GM15510 (cell line): ENCODE data around the gene STX4.

Experiments
- POLR2A ChIP-seq: IDR thresholded peaks from 3 replicates; pipeline ENCODE4 v1.6.1; 2011; ENCODE audit warnings: borderline replicate concordance; ENCODE audit not compliant: insufficient read length; ENCODE audit errors: extremely low read depth

The STX4 gene

DNA sequence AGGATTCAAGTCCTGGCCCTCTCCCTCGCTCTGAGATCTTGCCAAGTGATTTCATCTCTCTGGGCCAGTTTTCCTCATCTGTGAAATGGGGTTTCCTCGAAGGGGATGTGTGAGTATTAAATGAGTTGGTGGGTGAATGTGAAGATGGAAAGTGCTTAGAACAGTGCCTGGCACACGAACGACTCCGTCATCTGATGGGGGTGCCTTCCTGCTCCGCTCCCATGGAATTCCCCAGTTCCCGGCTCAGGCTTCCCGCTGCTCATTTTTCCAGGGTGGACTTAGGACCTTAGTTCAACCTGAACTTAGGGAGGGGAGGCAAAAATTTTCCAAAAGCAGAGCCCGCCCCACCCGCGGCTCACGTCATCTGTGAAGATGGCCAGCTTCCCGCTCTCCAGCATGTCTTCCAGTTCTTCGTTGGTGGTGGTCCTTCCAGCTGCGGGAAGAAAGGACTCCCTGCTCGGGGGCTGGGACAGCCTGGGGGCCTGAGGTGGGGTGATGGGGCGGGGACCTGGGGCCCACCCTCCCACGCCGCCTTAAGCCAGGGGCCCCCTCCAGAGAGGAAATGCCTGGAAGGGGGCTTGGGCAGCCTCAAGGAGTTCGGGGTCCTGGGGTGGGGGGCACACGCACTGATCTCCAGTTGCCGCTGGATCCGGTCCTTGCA is 36.9 kb upstream of the STX4 start:
- TF ChIP-seq POLR2A = no peak

DNA sequence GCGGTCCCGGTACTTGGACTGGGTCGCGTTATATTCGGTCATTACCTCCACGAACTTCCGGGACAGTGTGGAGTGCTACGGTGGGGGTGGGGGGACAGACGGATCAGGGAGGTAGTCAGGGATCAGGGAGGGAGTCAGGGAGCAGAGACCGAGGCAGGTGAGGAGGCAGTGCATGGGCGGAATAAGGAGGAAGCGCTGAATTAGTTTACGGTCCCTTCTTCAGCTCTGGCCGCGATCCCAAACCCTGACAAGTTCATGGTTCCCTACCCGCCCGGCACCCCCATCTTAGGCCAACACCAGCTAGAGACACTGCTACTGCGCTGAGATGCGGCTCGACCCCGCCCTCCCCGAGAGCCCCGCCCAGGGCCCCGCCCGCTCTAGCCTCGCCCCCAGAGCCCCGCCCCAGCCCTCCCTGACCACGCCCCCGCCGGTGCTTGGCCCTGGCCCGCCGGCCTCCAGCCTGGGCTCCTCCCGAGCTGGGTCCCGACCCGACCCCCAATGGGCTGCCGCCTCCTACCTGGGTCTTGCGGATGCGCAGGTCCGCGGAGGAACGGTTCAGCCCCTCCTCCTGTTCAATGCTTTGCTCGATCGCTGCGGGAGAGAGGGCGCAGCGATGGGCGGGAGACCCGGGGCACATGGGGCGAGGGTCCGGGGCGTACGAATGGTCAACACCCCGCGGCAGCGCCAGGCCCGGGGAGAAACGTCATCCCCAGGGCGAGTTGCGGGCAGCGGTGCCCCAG is 36.2 kb upstream of the STX4 start:
- TF ChIP-seq POLR2A = peak; percentile 78

DNA sequence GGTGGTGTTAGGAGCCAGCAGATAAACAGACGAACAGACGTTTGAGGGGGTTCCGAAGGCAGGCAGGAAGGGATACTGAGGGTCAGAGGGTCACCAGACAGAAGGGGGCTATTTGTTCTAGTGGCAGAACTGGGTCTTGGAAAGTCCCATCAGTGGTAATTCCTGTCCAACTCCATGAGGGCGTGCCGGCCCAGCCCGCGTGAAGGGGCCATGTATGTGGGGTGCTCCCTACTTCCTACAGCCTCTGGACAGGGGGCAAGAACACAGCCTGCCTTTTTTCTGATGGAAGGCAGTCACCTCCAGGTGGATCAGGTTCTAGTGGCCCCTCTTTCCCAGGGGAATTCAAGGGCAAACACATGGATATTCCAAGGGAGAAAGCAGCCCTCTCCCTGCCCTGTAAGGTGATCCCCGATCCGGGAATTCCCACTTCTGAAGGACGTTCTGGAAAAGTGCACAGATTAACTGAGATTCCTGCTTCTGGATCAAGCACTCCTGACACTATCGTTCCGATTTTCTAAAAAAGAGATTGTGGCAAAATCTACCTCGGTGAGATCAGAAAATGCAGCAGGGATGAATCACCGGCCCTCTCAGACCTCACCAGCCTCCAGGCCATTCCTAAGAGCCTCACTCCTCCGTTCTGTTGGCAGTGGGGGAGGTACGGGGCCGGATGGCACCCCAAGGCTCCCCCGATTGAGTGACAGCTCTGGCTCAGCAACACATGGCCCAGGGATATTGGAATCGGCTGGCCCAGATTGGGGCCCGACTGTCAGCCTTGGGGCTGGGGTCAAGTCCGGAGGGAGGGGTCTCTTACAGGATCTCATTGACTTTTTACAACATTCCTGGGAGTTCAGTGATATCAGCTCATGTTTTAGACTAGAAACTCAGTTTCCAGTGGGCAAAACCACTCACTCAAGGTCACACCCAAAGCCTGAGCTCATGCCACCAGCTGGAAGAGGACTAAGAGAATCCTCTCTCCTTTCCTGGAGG is 35.3 kb upstream of the STX4 start:
- TF ChIP-seq POLR2A = no peak

- TF ChIP-seq POLR2A = no peak
These were observed 34.3 kb upstream of the STX4 start for GRCh38 chr16:30998852-30999761.

- no peak for TF ChIP-seq POLR2A
These were observed 32.5 kb upstream of the STX4 start for GRCh38 chr16:31000671-31001382.

- no peak for TF ChIP-seq POLR2A
These were observed 31.7 kb upstream of the STX4 start for GRCh38 chr16:31001507-31002249.

DNA sequence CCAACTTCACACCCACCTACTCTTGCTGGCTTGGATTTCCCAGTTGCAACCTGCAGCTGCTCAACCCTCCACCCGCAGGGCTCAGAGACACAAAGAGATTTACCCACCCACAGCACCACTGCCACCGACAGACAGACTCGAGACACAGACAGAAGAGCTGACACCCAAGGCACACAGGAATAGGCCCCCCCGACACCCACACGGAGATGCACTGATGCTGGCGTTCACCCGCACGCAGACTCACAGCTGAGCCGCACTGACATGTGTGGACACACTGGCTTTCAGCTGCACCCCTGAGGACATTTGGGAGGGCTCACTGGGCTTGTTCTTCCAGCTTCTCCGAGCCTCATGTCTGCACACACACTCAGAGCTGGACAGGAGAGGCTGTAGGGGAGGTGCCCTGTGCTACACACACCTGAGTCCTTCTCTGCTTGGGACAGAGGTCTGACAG is 31.1 kb upstream of the STX4 start:
- no peak for TF ChIP-seq POLR2A

DNA sequence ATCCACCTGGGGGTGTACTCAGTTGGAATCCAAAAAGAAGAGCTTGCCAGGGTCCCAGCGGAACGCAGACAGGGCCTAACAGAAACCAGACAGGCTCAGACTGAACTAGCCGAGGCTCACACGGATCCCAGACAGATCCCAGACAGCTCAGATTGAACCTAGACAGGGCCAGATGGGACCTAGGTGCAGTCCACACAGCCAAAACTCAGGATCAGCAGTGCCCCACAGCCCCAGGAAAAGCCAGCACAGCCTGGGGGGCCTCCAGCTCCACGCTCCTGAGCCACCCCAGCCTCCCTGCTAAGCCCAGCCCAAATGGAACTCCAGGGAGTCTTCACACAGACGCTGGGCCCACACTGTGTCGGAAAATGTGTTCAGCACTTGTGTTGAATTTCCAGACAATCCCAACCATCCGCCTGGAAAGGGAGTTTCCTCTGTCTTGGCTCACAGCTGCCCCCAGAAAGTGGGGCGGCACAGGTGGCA is 30.5 kb upstream of the STX4 start:
- TF ChIP-seq POLR2A = no peak

GRCh38 chr16:31003744-31004143 is 29.6 kb upstream of the STX4 start:
- TF ChIP-seq POLR2A = no peak

- TF ChIP-seq POLR2A = no peak
These were observed 28.7 kb upstream of the STX4 start for GRCh38 chr16:31004658-31005057.

DNA sequence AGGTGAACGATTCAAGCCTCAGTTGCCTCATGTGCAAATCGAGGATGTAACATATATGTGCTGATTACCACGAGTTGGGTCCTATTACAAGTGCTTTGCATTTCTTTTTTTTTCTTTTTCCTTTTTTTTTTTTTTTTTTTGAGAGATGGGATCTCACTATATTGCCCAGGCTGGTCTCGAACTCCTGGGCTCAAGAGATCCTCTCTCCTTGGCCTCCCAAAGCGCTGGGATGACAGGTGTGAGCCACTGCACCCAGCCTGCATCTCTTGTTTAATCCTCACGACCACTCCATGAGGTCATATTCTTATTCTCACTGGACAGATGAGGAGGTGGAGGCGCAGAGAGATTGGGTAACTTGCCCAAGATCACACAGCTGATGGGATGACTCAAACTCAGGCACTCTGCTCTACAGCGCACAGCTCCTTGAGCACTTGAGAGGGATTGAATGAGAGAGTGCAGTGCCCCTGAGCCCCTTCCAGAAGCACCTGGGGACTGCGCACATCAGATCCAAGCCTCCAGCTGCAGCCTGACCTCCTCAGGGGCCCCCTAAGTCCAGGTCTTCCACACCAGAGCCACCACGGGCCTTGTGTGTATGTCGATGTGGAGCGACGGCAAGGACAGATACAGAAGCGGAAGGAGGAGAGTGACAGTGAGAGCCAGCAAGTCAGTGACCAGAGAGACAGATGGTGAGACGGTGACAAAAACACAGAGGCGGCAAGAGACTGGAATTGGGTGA is 27.8 kb upstream of the STX4 start:
- no peak for TF ChIP-seq POLR2A

DNA sequence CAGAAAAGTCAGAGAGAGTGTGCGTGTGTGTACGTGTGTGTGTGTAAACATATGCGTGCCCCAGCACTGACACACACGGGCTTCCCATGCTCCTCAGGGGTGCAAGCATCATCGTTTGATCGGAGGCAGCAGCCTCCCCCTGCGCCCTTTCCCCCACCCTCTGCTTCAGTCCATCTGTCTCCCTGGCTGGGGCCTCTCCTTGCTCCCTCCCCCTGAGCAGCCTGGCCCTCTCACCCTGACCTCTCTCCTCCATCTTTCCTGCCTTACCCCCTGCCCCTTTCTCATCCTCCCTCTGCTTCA is 27.3 kb upstream of the STX4 start:
- no peak for TF ChIP-seq POLR2A
